Type B pancreatic cell (in vitro differentiated cells): ENCODE data around the gene LIMA1. TPM values are rescaled to one million over a fixed set of nuclear protein-coding genes. Genes with fewer than 3 reads are reported as not detected.

Experiments
- DNase-seq: peaks from one replicate; pipeline ENCODE4 v3.0.0; 2021; ENCODE audit warnings: mixed read lengths; ENCODE audit not compliant: unreplicated experiment; ENCODE audit errors: extremely low spot score
- H3K27ac Mint-ChIP-seq: 2 replicates; pipeline ENCODE4 v1.8.0; 2021; ENCODE audit warnings: mild to moderate bottlenecking, mixed read lengths
- H3K27me3 Mint-ChIP-seq: 2 replicates; pipeline ENCODE4 v1.8.0; 2021; ENCODE audit warnings: mixed read lengths
- H3K36me3 Mint-ChIP-seq: 2 replicates; pipeline ENCODE4 v1.8.0; 2021; ENCODE audit warnings: mixed read lengths
- H3K4me1 Mint-ChIP-seq: one replicate; pipeline ENCODE4 v1.8.0; 2021; ENCODE audit warnings: mixed read lengths; ENCODE audit not compliant: unreplicated experiment
- H3K4me3 Mint-ChIP-seq: 2 replicates; pipeline ENCODE4 v1.8.0; 2021; ENCODE audit warnings: mild to moderate bottlenecking, mixed read lengths
- H3K9me3 Mint-ChIP-seq: 2 replicates; pipeline ENCODE4 v1.8.0; 2021; ENCODE audit warnings: mixed read lengths
- total RNA-seq: library from RNA; stranded (reverse); gene quantifications from 2 replicates; pipeline ENCODE4 v1.2.1, GENCODE V29; 2021; ENCODE audit warnings: low replicate concordance
- TF ChIP-seq, protein P1 (sequence below): fragments of 200-600 bp; sonication (generic); conservative IDR thresholded peaks from 2 replicates; pipeline ENCODE4 v1.5.0; 2021; ENCODE audit warnings: antibody characterized with exemption, mild to moderate bottlenecking

Gene LIMA1
- total RNA-seq, 1 donor from 2014 or later = 54.4 TPM

DNA sequence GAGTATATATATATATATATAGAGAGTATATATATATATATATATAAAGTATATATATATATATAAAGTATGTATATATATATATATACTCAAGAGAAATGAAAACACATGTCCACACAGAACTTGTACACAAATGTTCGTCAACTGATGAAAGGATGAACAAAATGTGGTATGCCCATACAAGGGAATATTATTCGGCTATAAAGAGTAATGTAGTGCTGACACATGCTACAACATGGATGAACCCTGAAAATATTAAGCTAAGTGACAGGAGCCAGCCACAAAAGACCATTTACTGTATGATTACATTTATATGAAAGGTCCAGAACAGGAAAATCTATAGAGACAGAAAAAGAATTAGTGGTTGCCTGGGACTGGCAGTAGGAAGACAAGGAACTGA lies 19.5 kb downstream of the LIMA1 start:
- Mint-ChIP-seq H3K4me3 (no peak overlapping the region), H3K27ac (no peak overlapping the region), H3K9me3 (no peaks in the 10 kb centered on the region), H3K4me1 (peaks cover 17% of the 10 kb centered on the region), H3K27me3 (no peaks in the 10 kb centered on the region), H3K36me3 (peaks cover 5% of the 10 kb centered on the region)
- TF ChIP-seq, protein P1, sequence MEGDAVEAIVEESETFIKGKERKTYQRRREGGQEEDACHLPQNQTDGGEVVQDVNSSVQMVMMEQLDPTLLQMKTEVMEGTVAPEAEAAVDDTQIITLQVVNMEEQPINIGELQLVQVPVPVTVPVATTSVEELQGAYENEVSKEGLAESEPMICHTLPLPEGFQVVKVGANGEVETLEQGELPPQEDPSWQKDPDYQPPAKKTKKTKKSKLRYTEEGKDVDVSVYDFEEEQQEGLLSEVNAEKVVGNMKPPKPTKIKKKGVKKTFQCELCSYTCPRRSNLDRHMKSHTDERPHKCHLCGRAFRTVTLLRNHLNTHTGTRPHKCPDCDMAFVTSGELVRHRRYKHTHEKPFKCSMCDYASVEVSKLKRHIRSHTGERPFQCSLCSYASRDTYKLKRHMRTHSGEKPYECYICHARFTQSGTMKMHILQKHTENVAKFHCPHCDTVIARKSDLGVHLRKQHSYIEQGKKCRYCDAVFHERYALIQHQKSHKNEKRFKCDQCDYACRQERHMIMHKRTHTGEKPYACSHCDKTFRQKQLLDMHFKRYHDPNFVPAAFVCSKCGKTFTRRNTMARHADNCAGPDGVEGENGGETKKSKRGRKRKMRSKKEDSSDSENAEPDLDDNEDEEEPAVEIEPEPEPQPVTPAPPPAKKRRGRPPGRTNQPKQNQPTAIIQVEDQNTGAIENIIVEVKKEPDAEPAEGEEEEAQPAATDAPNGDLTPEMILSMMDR = no peak
- DNase-seq = no peak

DNA sequence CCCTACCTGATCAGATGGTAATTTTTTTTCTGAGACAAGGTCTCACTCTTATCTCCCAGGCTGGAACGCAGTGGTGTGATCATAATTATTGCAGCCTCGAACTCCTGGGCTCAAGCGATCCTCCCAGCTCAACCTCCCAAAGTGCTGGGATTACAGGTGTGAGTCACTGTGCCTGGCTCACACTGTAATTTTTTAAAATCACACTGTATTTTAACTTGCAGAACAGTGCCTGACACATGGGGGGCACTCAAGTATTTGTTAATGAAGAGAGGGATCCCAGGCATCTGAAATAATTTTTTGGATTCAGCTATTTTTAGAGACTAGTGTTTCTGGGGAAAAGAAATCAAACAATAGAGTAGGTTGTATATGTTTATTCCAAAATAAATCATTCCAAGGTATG lies 21.7 kb downstream of the LIMA1 start:
- DNase-seq = no peak
- H3K4me3 Mint-ChIP-seq = no peak overlapping the region
- H3K27me3 Mint-ChIP-seq = no peaks in the 10 kb centered on the region
- peaks cover 26% of the 10 kb centered on the region for H3K4me1 Mint-ChIP-seq
- TF ChIP-seq, protein P1 = no peak
- no peak overlapping the region for H3K27ac Mint-ChIP-seq
- no peaks in the 10 kb centered on the region for H3K9me3 Mint-ChIP-seq
- H3K36me3 Mint-ChIP-seq = peaks cover 5% of the 10 kb centered on the region

DNA sequence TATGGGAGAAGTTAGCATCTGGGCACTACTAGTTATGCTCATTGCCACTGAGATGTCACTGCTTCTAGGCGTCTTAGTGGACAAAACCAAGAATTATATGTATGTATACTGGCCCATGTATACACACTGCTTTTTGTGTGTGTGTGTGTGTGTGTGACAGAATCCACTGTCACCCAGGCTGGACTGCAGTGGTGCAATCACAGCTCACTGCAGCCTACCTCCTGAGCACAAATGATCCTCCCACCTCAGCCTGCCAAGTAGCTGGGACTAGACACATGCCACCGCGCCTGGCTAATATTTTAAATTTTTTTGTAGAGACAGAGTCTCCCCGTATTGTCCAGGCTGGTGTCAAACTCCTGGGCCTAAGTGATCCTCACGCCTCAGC lies 25.2 kb downstream of the LIMA1 start:
- DNase-seq = no peak
- Mint-ChIP-seq H3K27me3 (no peaks in the 10 kb centered on the region), H3K4me1 (peaks cover 24% of the 10 kb centered on the region), H3K36me3 (no peaks in the 10 kb centered on the region), H3K9me3 (no peaks in the 10 kb centered on the region), H3K27ac (peak overlapping the region; percentile 54), H3K4me3 (peak overlapping the region; percentile 3)
- TF ChIP-seq, protein P1 = no peak

DNA sequence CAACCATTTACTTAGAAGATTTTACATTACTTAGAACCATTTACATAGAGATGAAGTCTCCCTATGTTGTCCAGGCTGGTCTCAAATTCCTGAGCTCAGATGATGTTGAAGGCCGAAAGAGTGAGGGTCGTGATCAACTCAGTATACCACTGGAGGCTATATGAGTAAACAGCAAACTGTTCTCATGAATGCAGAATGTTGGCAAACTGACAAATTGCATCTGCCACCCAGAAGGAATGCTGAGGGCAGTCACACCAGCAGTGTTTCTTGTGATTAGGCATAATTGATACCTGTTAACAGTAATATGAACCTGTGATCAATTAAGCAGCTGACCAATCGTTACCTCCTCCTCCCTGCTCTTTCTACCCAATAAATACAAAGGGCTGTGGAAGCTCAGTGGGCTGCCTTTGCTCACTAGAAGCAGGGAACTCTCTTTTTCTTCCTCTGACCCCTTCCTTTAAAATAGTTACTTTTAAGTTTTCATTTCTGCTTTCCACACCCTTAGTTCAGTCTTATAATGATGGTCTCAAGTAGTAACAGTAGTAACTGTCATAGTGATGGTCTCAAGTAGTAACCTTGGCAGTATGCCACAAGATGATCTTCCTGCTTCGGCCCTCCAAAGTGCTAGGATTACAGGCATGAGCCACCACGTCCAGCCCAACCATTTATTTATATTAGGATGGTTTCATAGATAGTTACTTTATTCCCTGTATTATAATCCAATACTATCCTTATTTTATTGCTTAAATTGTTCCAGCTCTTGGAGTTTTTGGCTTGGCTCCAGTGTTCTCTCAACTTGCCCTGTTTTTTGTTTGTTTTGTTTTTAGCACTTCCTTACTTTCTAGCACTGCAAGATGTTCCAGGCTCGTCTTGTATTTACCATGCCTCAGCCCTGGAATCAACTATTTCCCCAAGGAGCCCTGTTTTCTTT lies 25.8 kb downstream of the LIMA1 start:
- Mint-ChIP-seq H3K4me1 (peaks cover 28% of the 10 kb centered on the region), H3K4me3 (peak overlapping the region; percentile 3), H3K27me3 (no peaks in the 10 kb centered on the region), H3K36me3 (no peaks in the 10 kb centered on the region), H3K9me3 (no peaks in the 10 kb centered on the region), H3K27ac (peak overlapping the region; percentile 54)
- TF ChIP-seq, protein P1 = no peak
- no peak for DNase-seq

DNA sequence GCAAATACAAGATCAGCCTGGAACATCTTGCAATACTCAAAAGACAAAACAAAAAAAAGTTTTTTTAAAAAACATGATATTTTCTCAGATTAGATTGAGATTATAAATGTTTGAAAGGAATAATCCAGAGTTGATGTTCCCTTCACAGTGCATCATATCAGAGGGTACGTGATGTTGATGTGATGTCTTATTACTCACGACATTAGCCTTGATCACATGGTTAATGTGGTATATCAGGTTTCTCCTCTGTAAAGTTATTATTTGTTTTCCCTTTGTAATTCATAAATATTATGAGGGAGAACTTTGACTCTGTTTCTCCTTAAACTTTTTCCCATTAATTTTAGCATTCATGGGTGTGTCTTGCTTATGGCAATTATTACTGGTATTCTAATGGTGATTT lies 26.6 kb downstream of the LIMA1 start:
- Mint-ChIP-seq H3K27me3 (no peaks in the 10 kb centered on the region), H3K4me3 (no peak overlapping the region), H3K36me3 (peaks cover 4% of the 10 kb centered on the region), H3K9me3 (no peaks in the 10 kb centered on the region), H3K4me1 (peaks cover 32% of the 10 kb centered on the region), H3K27ac (peak overlapping the region; percentile 19)
- no peak for DNase-seq
- TF ChIP-seq, protein P1 = no peak
